ENCODE data around the gene OLFM4.

Gene OLFM4

GRCh38 chr13:53090461-53090860, 61.8 kb downstream of the OLFM4 start:
- DNase-seq, result no peak
- H3K4me1 ChIP-seq, result no peaks in the 10 kb centered on the region
- H3K4me3 ChIP-seq, result no peak overlapping the region
- H3K27ac ChIP-seq, result no peak overlapping the region
- H3K36me3 ChIP-seq, result no peaks in the 10 kb centered on the region
- TF ChIP-seq CTCF (IDR thresholded peaks at IDR 0.05), result no peak
- no peaks in the 10 kb centered on the region for H3K27me3 ChIP-seq
- H3K9me3 ChIP-seq, result no peaks in the 10 kb centered on the region
- intact Hi-C loops (cut with DNase I; ENCODE audit: low total_unique reads), result no loop called here

- no peak overlapping the region for H3K27ac ChIP-seq
Measured at GRCh38 chr13:53092931-53093330, 64.3 kb downstream of the OLFM4 start.

GRCh38 chr13:53098455-53098854, 69.8 kb downstream of the OLFM4 start:
- peaks cover 0 to 3% (median 0%) of the 10 kb centered on the region in 3 donors for H3K9me3 ChIP-seq
- H3K4me1 ChIP-seq, result no peaks in the 10 kb centered on the region
- no peaks in the 10 kb centered on the region for H3K27me3 ChIP-seq
- no peak overlapping the region for H3K27ac ChIP-seq
- no peak overlapping the region for H3K4me3 ChIP-seq
- no peak for DNase-seq
- TF ChIP-seq CTCF (IDR thresholded peaks at IDR 0.05), result no peak
- intact Hi-C loops (cut with DNase I; ENCODE audit: low total_unique reads), result no loop called here
- H3K36me3 ChIP-seq, result no peaks in the 10 kb centered on the region

More at GRCh38 chr13:53092931-53093330, 64.3 kb downstream of the OLFM4 start:
- no peaks in the 10 kb centered on the region for H3K27me3 ChIP-seq
- intact Hi-C loops (cut with DNase I; ENCODE audit: low total_unique reads), result no loop called here
- no peaks in the 10 kb centered on the region for H3K36me3 ChIP-seq
- no peaks in the 10 kb centered on the region for H3K9me3 ChIP-seq
- H3K4me1 ChIP-seq, result no peaks in the 10 kb centered on the region
- no peak for TF ChIP-seq CTCF (IDR thresholded peaks at IDR 0.05)
- no peak for DNase-seq
- H3K4me3 ChIP-seq, result no peak overlapping the region

GRCh38 chr13:53100394-53101063, 71.9 kb downstream of the OLFM4 start:
- H3K4me1 ChIP-seq, result no peaks in the 10 kb centered on the region
- intact Hi-C loops (cut with DNase I; ENCODE audit: low total_unique reads), result no loop called here

More at GRCh38 chr13:53100394-53101063, 71.9 kb downstream of the OLFM4 start:
- no peaks in the 10 kb centered on the region for H3K27me3 ChIP-seq
- DNase-seq, result no peak
- H3K36me3 ChIP-seq, result no peaks in the 10 kb centered on the region
- peaks cover 0 to 3% (median 0%) of the 10 kb centered on the region in 3 donors for H3K9me3 ChIP-seq
- no peak overlapping the region for H3K4me3 ChIP-seq
- TF ChIP-seq CTCF (IDR thresholded peaks at IDR 0.05), result no peak
- H3K27ac ChIP-seq, result no peak overlapping the region
